ENCODE measurements around the gene KCNA10.

- TF ChIP-seq CTCF (optimal IDR thresholded peaks at IDR 0.05 in 1 of 3, IDR thresholded peaks at IDR 0.05 in 1 of 3, conservative IDR thresholded peaks at IDR 0.05 in 1 of 3; ENCODE audit: extremely low read depth in 1 of 3, insufficient read depth in 2 of 3, low read length in 3 of 3), result no peak
- no peak for TF ChIP-seq EZH2 (IDR thresholded peaks at IDR 0.05; ENCODE audit: low read length)
Observed at GRCh38 chr1:110515891-110516290, 3.1 kb downstream of the KCNA10 start.

All from keratinocyte (primary cell).